Fibroblast of villous mesenchyme (primary cell): ENCODE data around the gene LRIT1. TPM values are rescaled to one million over a fixed set of nuclear protein-coding genes. Genes with fewer than 3 reads are reported as not detected.

Experiments used
- DNase-seq: peaks from one replicate; pipeline ENCODE4 v3.0.0-alpha.2; 2010; ENCODE audit warnings: low read depth
- H3K4me3 ChIP-seq: 2 replicates; pipeline ENCODE4 v1.5.1; 2011; ENCODE audit warnings: low read depth, mild to moderate bottlenecking, low read length
- CTCF ChIP-seq: IDR thresholded peaks from 2 replicates; pipeline ENCODE4 v1.5.1; 2012; ENCODE audit warnings: low read depth, mild to moderate bottlenecking, low read length; ENCODE audit not compliant: insufficient read depth
- total RNA-seq: library from RNA; depleted of rRNA; stranded (reverse); fragments of >200 nt; gene quantifications from 2 replicates; pipeline ENCODE4 v1.2.3, GENCODE V29; 2012

LRIT1 gene
- total RNA-seq, 1 donor: not detected

GRCh38 chr10:84185526-84186175, 55.7 kb downstream of the LRIT1 start:
- TF ChIP-seq CTCF: no peak
- H3K4me3 ChIP-seq: no peak overlapping the region
- no peak for DNase-seq

GRCh38 chr10:84184517-84184916, 56.8 kb downstream of the LRIT1 start:
- DNase-seq: no peak
- H3K4me3 ChIP-seq: no peak overlapping the region
- TF ChIP-seq CTCF: no peak

- DNase-seq: no peak
- no peak overlapping the region for H3K4me3 ChIP-seq
- TF ChIP-seq CTCF: no peak
Observed at GRCh38 chr10:84181631-84182030, 59.7 kb downstream of the LRIT1 start.

Other genes with a start within 250 kb of the LRIT1 start
- 177 and 185 TPM in 2 replicates for gene GHITM, start 102.0 kb downstream of the LRIT1 start, total RNA-seq
- not detected in 2 replicates for gene GPR15LG, start 67.7 kb downstream of the LRIT1 start, total RNA-seq
- gene CDHR1, start 47.0 kb downstream of the LRIT1 start, total RNA-seq: under 0.01 and 0.43 TPM in 2 replicates
- not detected in 2 replicates for gene LRIT2, start 16.0 kb downstream of the LRIT1 start, total RNA-seq
- not detected in 2 replicates for gene RGR, start 3.5 kb upstream of the LRIT1 start, total RNA-seq
- 34.8 and 48.4 TPM in 2 replicates for gene CCSER2, start 87.0 kb upstream of the LRIT1 start, total RNA-seq